Measurements from ENCODE around the gene LIN7A.

Gene LIN7A

GRCh38 chr12:80937391-80938238 lies at the start of gene LIN7A:
LIN7A (minus strand) TSS chr12:80937934; CDS start chr12:80937722, 212 bp downstream.
- DNase-seq: peak; percentile 51

GRCh38 chr12:80986224-80986623 lies 48.5 kb upstream of the LIN7A start:
- no peak for DNase-seq

GRCh38 chr12:80979816-80980215 lies 42.1 kb upstream of the LIN7A start:
- no peak for DNase-seq

GRCh38 chr12:80979251-80979650 lies 41.5 kb upstream of the LIN7A start:
- DNase-seq: no peak

GRCh38 chr12:80977346-80977745 lies 39.6 kb upstream of the LIN7A start:
- DNase-seq: peak; percentile 13

- no peak for DNase-seq
Observed at GRCh38 chr12:80968326-80968725, 30.6 kb upstream of the LIN7A start.

- DNase-seq: no peak
Observed at GRCh38 chr12:80967565-80967964, 29.8 kb upstream of the LIN7A start.

- DNase-seq: no peak
Observed at GRCh38 chr12:80966001-80966400, 28.3 kb upstream of the LIN7A start.

- DNase-seq: no peak
Observed at GRCh38 chr12:80958162-80958561, 20.4 kb upstream of the LIN7A start.

- DNase-seq: no peak
Observed at GRCh38 chr12:80954857-80955520, 17.3 kb upstream of the LIN7A start.

- DNase-seq: no peak
Observed at GRCh38 chr12:80952443-80952842, 14.7 kb upstream of the LIN7A start.

GRCh38 chr12:80946591-80946990 lies 8.9 kb upstream of the LIN7A start:
- no peak for DNase-seq

- no peak for DNase-seq
Observed at GRCh38 chr12:80943338-80943737, 5.6 kb upstream of the LIN7A start.

- no peak for DNase-seq
Observed at GRCh38 chr12:80941916-80942315, 4.2 kb upstream of the LIN7A start.

GRCh38 chr12:80939231-80939950 lies 1.7 kb upstream of the LIN7A start:
- no peak for DNase-seq

- DNase-seq: no peak
Observed at GRCh38 chr12:80938397-80938796, 663 bp upstream of the LIN7A start.

GRCh38 chr12:80936642-80937390 lies 918 bp downstream of the LIN7A start:
- DNase-seq: peak; percentile 63

- no peak for DNase-seq
Observed at GRCh38 chr12:80936353-80936641, 1.4 kb downstream of the LIN7A start.

- no peak for DNase-seq
Observed at GRCh38 chr12:80935111-80935510, 2.6 kb downstream of the LIN7A start.

GRCh38 chr12:80925983-80926382 lies 11.8 kb downstream of the LIN7A start:
- DNase-seq: peak; percentile 30

GRCh38 chr12:80925237-80925636 lies 12.5 kb downstream of the LIN7A start:
- DNase-seq: no peak

GRCh38 chr12:80924437-80924836 lies 13.3 kb downstream of the LIN7A start:
- DNase-seq: no peak

GRCh38 chr12:80920006-80920405 lies 17.7 kb downstream of the LIN7A start:
- no peak for DNase-seq
